COLO829 (cell line): Measurements from ENCODE around the gene PIK3CD.
A peak's percentile ranks its signal among the peaks of the same experiment; 100 is the strongest.
"Not testable (repeated sequence)": the region's sequence is repeated elsewhere in the genome, so short reads cannot be mapped to it uniquely, and the experiment has no call there.

Source experiments
- DNase-seq: peaks from one replicate; pipeline ENCODE4 v3.0.0; 2012; ENCODE audit warnings: low spot score

PIK3CD gene

GRCh38 chr1:9654834-9655723, 3.5 kb downstream of the PIK3CD start:
- no peak for DNase-seq

- DNase-seq, result no peak
These were observed 4.3 kb downstream of the PIK3CD start for GRCh38 chr1:9655836-9656235.

- DNase-seq, result no peak
These were observed 6.0 kb downstream of the PIK3CD start for GRCh38 chr1:9657521-9658032.

- no peak for DNase-seq
These were observed 6.7 kb downstream of the PIK3CD start for GRCh38 chr1:9658199-9658598.

GRCh38 chr1:9659328-9659727, 7.8 kb downstream of the PIK3CD start:
- no peak for DNase-seq

- no peak for DNase-seq
These were observed 11.7 kb downstream of the PIK3CD start for GRCh38 chr1:9663257-9663656.

GRCh38 chr1:9665193-9665592, 13.7 kb downstream of the PIK3CD start:
- DNase-seq, result no peak

- no peak for DNase-seq
These were observed 16.5 kb downstream of the PIK3CD start for GRCh38 chr1:9668080-9668479.

- no peak for DNase-seq
These were observed 18.6 kb downstream of the PIK3CD start for GRCh38 chr1:9670085-9670484.

- no peak for DNase-seq
These were observed 20.0 kb downstream of the PIK3CD start for GRCh38 chr1:9671377-9672140.

- no peak for DNase-seq
These were observed 20.9 kb downstream of the PIK3CD start for GRCh38 chr1:9672444-9672843.

GRCh38 chr1:9675393-9675792, 23.9 kb downstream of the PIK3CD start:
- no peak for DNase-seq

GRCh38 chr1:9676128-9676527, 24.6 kb downstream of the PIK3CD start:
- not testable (repeated sequence) for DNase-seq

- DNase-seq, result no peak
These were observed 25.4 kb downstream of the PIK3CD start for GRCh38 chr1:9676815-9677393.

- no peak for DNase-seq
These were observed 28.6 kb downstream of the PIK3CD start for GRCh38 chr1:9680091-9680490.

- DNase-seq, result no peak
These were observed 29.3 kb downstream of the PIK3CD start for GRCh38 chr1:9680828-9681227.

- DNase-seq, result no peak
These were observed 33.3 kb downstream of the PIK3CD start for GRCh38 chr1:9684801-9685200.

GRCh38 chr1:9687120-9687873, 35.8 kb downstream of the PIK3CD start:
- no peak for DNase-seq

- no peak for DNase-seq
These were observed 36.5 kb downstream of the PIK3CD start for GRCh38 chr1:9687874-9688582.

GRCh38 chr1:9688599-9688998, 37.1 kb downstream of the PIK3CD start:
- DNase-seq, result no peak

GRCh38 chr1:9689011-9689706, 37.6 kb downstream of the PIK3CD start:
- DNase-seq, result peak; percentile 44
